Dermis blood vessel endothelial cell (primary cell): ENCODE results near the gene ASPSCR1. TPM values are rescaled to one million over a fixed set of nuclear protein-coding genes. Genes with fewer than 3 reads are reported as not detected.
A peak's percentile ranks its signal among the peaks of the same experiment; 100 is the strongest.
"Not testable (repeated sequence)": the region's sequence is repeated elsewhere in the genome, so short reads cannot be mapped to it uniquely, and the experiment has no call there.

Experiments used
- DNase-seq: peaks from one replicate; pipeline ENCODE4 v3.0.0; 2010
- total RNA-seq: library from RNA; depleted of rRNA; stranded (reverse); fragments of >200 nt; gene quantifications from 2 replicates; pipeline ENCODE4 v1.2.3, GENCODE V29; 2014

ASPSCR1 gene
- total RNA-seq, 1 donor from 2014 or later, result 20.1 TPM

DNA sequence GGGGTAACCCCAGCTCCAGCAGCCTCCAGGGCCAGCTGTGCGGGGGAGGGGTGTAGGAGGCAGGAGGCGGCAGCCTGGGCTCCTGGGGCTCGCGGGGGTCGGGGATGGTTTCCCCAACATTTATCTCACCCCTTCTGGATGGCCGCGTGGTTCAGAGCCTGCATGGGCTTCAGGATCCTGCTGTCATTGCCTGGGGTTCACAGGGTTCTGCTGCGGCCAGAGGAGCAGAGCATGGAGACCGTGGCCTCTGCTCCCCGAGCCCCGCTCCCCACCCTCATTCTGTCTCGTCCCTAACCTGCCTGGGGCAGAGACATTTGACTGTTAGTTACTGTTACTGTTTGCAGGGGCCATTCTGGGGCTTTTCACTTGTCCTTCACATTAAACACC, 35.3 kb upstream of the ASPSCR1 start:
- DNase-seq, result no peak

DNA sequence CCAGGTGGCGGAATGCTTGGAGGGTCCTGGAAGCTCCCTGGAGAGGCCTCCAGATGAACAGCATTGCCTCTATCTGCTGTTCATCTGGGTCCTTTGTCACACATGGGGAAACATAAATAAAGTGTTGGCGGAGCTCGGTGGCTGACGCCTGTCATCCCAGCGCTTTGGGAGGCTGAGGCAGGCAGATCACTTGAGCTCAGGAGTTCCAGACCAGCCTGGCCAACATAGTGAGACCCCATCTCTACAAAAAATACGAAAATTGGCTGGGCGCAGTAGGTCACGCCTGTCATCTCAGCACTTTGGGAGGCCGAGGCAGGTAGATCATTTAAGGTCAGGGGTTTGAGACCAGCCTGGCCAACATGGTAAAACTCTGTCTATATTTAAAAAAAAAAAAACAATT, 32.6 kb upstream of the ASPSCR1 start:
- no peak for DNase-seq

DNA sequence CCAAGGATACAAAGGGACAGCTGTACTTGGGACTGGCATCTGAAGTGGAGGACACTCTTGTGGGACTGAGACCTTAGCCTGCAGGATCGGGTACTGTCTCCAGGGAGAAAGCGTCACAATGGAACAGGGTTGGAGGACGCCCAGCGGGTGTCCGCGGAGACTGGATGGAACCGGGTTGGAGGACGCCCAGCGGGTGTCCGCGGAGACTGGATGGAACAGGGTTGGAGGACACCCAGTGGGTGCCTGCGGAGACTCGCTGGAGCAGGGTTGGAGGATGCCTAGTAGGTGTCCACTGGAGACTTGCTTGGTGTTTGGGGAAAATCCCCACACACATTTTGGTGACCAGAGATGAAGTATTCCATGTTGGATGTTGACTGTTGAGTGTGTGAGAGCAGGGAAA, 30.2 kb upstream of the ASPSCR1 start, which contains the start of gene MYADML2:
TSS of gene MYADML2 (minus strand) at position 45 of the 400 bp plus-strand sequence. CDS start 5,492 bp downstream, outside the sequence.
- DNase-seq, result no peak

DNA sequence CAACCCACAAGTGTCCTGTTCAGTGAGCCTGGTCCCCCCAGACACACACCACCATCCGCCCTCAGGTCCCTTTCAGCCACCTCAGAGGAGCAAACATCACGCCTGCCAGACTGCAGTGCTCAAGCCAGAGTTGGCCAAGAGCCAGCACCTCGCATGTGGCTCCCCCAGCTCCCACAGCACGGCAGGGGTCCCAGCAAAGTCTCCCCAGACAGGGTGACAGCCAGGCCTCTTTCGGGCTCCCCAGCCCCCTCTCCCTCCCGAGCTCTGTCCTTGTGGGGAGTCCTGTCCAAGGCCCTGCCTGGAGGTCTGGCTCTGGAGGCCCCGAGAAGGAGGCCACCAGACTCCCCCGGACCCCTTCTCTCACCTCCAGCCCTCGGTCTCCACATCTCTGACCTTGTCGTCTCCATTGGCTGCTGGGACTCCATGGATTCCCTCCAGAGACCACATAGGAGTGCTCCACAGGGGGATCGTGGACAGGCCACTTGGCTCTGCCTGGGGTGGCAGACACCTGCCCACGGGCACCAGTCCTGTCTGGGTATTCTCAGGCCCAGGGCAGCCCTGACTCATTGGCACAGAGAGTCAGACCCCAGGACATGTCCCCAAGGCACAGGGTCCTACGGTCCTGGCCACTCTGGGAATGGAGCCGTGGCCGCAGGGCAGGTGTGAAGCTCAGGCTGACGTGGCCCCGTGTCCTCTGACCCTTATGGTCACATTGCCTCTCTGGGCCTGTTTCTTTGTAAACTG, 28.6 kb upstream of the ASPSCR1 start:
- DNase-seq, result no peak

DNA sequence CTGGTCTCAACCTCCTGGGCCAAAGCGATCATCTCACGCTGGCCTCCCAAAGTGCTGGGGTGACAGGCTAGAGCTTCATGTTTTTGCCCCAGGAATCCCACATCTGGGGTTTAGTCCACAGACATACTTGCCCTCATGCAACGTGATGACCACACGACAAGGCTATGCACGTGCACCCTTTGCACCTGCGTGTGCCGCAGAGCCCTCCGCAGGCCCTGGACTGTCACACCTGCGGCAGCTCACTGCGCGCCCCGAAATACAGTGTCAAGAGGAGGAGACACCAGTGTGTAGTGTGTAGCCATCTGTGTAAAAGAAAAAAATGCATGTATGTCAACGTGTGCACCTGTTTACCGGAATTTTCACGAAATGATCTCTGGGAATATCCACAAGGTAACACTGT, 26.9 kb upstream of the ASPSCR1 start:
- DNase-seq, result no peak

DNA sequence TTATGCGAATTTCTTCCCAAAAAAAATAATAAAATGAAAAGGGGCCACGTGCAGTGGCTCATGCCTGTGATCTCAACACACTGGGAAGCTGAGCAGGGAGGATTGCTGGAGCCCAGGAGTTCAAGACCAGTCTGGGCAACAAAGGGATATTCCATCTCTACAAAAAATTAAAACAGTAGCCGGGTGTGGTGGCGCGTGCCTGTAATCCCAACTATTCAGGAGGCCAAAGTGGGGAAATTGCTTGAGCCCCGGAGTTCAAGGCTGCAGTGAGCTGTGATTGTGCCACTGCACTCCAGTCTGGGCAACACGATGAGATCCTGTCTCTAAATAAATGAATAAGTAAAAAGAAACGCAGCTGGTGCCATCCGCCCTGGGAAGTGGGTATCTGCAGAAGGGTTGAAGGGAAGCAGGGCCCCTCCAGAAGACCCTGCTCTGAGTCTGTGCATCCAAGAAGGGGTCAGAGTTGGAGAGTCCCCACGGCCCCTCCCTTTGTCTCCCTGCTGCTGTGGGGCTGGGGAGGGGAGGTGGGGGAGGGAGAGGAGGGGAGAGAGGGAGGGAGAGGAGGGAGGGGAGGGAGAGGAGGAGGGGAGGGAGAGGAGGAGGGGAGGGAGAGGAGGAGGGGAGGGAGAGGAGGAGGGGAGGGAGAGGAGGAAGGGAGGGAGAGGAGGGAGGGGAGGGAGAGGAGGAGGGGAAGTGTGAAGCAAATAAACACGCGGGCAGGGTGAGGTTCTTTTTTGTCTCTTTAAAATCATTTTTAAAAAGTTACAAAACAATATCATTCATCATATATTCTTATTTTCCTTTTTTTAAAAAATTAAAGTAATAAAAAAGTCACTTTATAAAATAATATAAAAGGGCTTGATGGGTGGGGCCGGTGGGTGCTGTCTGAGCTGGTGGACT, 25.4 kb upstream of the ASPSCR1 start:
- DNase-seq, result no peak

DNA sequence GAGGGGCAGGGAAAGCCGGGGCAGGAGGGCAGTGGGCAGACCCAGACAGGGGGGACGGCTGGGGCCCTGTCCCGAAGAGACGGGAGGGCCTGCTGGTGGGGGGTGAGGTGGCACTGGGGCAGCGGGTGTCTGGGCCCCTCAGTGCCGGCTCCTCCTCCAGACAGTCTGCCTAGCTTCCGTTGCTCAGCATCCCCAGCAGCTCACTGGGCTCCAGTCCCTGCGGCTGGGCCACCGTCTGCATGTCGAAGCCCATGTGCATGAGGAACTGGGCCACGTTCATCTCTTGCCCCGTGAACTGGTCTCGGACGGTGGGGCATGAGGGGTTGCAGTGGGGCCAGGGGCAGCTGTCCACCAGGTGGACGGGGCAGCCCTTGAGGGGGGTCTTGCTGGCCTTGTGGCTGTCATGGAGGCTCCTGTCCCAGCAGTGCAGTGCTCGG, 24.6 kb upstream of the ASPSCR1 start:
- no peak for DNase-seq

DNA sequence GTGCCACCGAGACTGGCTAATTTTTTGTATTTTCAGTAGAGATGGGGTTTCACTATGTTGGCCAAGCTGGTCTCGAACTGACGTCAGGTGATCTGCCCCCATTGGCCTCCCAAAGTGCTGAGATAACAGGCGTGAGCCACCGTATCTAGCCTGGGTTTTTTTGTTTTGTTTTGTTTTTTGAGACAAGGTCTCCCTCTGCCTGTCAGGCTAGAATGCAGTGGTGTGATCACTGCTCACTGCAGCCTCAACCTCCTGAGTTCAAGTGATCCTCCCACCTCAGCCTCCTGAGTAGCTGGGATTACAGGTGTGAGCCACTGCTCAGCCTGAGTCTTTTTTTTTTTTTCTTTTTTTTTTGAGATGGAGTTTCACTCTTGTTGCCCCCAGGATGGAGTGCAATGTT, 24.0 kb upstream of the ASPSCR1 start:
- not testable (repeated sequence) for DNase-seq

DNA sequence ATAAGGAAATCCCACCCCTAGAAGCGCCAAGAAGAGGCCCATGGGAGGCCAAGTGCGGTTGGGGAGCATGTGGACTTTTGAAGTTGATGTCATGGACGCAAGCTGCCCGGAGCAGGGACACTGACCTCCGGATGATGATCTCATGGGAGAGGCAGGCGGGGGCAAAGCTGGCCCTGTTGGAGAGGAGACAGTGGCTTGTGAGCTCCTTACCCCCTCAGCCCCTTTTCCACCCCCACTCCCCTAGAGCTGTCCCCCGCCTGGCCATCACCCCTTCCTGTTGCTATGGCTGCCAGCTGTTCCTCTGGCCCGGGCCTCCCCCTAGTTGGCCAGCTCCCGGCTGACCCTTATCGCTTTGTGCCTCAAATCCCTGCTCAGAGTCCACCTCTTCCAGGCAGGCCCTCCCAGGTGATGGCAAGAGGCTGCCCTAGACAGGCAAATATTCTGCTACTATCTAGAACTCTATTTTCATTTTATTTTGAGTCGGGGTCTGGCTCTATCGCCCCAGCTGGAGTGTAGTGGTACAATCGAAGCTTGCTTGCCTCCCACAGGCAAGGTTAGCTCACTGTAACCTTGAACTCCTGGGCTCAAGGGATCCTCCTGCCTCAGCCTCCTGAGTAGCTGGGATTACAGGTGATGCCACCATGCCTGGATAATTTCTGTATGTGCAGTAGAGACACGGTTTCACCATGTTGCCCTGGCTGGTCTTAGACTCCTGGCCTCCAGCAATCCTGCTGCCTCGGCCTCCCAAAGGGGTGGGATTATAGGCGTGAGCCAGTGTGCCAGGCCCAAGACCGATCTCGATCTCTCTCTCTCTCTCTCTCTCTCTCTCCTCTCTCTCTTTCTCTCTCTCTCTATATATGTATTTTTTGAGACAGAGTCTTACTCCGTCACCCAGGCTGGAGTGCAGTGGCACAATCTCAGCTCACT, 23.0 kb upstream of the ASPSCR1 start:
- no peak for DNase-seq

DNA sequence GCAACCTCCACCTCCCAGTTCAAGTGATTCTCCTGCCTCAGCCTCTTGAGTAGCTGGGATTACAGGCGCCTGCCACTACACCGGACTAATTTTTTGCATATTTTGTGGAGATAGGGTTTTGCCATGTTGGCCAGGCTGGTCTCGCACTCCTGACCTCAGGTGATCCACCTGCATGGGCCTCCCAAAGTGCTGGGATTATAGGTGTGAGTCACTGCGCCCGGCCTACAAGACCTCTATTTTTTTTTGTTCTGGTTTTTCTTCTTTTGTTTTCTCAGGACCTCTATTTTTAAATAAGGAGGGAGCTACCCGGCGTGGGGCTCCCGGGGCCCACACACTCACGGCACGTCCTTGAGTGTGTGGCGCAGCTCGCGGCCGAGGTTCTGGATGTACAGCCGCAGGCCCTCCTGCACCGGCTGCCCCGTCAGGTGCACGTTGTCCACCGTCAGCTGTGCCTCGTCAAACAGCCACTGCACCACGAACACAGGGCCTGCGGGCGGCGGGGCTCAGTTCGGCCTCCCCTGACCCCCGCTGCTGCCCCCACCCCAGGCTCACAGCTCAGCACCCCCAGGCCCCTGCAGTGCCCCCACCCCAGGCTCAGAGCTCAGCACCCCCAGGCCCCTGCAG, 22.3 kb upstream of the ASPSCR1 start:
- no peak for DNase-seq

DNA sequence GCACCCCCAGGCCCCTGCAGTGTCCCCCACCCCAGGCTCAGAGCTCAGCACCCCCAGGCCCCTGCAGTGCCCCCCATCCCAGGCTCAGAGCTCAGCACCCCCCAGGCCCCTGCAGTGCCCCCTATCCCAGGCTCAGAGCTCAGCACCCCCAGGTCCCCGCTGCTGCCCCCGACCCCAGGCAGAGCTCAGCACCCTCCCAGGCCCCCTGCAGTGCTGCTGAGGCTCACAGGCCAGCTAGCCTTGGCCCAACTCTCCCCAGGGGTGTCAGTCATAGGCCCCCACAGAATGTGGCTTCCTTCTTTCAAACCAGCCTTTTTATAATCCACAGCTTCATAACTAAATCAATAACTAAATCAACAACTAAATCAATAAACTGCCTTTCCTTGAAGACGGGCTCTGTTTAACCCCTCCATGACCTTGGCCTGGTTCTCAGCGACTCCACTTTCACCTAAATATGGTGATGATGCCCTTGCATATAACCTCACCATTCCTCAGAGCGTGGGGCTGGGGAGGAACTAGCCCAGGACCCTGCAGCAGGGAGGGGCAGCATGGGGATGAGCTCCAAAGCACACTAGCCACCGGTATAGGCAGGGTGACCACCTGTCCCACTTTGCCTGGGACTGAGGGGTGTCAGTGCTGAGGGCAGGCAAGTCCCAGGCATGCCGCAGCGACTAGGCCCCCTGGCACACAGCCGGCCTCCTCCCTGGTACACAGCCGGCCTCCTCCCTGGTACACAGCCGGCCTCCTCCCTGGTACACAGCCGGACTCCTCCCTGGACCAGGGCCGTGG, 21.5 kb upstream of the ASPSCR1 start:
- DNase-seq, result no peak

DNA sequence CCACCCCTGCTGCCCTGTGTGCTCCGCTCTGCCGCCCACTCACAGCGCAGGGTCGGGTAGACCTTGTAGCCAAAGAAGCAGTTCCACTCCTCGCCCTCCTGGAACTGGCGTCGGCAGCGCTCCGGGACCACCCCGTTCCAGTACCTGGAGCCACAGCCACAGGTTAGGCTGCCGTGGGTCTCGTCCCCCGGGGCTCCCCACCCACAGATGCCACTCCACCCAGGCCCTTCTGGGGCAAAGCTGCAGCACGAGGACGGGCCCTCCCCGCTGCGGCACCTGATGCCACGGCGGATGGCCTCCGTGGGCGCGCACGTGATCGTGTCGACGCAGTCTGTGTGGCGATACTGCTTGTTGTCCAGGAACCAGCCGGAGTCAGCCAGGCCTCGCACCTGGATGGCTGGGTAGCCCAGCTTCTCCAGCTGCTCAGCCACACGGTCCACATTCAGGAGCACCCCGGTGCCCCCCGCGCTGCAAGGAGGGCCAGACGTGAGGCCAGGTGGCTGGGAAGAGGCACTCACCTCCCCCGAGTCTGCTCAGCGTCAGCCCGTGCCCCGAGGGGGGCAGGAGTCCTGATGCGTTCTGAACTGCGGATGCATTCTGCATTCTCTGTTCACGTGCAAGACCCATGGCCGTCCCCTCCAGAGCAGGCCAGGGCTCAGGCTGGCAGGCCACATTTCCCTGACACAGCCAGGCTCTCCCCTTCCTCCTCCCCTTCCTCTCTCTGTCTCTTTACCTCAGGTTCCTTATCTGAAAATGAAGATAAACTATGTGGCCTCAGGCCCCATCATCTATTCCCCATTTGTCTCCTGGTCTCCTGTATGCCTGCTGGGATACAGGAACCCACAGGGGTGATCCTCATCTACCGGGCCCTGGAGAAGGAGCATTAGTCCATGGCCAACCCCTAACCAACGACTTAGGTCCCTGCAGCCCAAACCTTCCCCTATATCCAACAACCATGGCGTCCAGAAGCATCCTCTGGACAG, 20.5 kb upstream of the ASPSCR1 start:
- no peak for DNase-seq

DNA sequence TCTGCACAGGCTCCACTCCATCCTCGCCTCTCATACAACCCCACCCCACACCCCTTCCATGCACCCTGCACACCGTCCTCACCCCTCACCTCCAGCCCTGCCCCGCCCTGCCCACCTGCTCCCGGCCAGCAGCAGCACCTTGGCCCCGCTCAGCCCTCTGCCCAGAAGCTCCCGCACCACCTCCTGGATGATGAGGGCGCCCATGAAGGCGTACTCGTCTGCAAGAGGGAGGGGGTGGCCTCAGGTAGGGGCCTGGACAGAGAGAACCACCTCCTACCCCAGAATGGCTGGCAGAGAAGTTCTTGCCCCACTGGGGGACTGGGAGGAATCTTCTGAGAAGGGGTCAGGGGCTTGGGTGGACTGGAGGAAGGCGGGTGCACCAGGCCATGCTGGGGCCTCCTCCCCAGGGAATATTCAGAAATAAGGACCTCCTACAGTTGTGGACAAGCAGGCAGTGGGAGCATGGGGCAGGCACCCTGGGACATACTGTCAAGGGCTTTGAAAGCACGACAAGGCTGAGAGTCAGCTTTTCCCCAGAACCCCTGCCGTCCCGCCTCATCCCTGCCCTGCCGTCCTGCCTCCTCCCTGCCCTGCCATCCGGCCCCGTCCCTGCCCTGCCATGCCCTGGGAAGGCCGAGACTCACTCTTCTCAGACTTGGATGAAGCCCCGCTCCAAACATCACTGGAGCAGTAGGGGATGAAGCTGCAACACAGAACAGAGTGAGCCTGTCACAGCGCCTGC, 19.6 kb upstream of the ASPSCR1 start:
- DNase-seq, result no peak

DNA sequence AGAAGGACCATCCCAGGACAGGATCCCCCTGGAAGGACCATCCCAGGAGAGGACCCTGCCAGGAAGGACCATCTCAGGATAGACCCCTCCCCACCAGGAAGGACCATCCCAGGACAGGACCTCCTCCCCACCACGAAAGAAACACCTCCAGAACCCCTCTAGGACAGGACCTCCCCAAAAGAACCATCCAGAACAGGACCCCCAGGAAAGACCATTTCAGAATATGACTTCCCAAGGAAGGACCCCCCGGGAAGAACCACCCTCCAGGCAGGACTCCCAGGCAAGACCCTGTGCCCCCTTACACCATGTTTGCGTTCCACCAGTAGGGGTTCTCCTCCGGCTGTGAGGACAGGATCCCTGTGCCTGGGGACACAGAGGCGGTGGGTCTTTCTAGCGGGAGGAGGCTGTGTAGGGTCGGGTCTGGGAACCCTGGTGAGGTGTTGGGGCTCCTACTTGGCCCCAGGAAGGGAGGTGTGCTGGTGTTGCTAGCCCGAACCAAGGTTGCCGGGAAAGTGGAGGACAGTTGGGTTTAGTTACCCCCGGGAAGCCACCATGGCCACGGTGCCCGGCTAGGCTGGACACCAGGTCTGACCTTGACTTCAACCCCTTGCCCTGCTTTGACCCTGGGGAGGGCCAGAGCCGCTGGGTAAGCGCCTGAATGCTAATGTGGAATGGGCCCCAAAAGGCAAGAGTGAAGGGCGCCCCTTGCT, 18.6 kb upstream of the ASPSCR1 start:
- DNase-seq, result no peak

DNA sequence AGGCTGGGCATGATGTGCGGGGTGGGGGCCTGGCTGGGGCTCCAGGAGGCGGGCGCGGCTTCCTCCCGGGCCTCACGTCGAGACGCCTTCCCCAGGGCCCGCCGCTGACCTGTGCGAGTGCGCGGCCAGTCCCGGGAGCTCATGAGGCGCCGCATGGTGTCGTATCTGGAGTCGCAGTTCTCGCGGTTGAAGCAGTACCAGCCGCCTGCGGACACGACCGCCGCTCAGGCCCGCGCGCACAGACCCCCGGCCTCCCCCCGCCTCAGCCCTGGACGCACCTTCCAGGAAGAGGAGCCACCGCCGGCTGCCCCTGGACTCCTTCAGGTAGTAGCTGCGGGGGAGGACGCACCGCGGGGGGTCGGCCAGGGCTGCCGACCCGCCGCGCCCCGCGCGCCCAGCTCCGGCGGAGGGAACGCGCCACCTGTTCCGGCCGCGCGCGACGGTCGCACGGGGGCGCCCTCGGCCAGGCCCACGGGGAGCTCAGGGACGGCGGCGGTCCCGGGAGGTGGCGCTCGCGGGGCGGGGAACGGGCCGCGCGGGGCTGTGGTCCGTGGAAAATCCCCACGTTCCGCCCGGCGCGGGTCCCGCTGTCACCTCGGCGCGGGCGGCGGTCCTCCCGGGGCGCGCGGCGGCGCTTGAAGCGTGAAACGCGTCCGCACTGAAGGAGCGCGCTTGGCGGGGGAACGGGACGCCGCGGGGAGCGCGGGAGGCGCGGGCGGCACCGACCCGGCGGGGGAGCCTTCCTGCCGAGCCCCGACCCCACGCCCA, 17.9 kb upstream of the ASPSCR1 start:
- peak; percentile 71 for DNase-seq

DNA sequence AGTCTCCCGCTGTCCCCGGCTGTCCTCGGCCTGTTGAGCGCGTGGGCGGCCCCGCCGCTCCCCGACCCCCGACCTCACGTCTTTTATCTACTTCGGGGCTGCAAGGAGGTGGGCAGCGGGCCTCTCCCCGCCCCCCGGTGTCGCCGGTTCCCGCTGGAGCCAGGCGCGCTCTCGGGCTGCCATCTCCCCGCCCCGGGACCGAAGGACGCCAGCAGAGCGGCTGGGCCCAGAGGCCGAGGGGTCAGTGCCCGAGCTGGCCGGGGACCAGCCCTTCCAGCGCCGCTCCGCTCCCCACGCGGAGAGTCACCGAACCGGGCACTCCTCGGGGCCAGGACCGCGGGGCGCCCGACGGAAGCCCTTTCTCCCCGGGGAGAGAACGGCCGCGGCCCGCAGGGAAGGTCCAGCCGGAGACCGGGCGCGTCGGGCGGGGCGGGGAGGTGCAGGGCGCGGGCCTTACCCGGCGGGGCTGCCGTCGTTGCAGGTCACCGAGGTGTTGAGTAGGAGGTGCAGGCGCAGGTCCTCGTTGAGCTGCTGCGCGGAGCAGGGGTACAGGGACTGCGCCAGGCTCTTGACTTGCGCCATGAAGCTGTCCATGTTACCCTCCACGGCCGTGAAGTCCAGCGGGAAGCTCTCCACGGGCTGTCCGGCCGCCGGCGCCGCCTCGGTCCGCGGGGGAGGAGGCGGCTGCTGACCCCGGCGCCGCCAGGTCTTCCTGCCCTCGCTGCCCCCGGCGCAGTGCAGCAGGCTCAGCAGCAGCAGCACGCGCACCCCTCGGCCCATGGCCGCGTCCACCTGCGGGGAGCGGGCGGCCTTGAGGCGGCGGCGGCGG, 17.1 kb upstream of the ASPSCR1 start:
- DNase-seq, result no peak

DNA sequence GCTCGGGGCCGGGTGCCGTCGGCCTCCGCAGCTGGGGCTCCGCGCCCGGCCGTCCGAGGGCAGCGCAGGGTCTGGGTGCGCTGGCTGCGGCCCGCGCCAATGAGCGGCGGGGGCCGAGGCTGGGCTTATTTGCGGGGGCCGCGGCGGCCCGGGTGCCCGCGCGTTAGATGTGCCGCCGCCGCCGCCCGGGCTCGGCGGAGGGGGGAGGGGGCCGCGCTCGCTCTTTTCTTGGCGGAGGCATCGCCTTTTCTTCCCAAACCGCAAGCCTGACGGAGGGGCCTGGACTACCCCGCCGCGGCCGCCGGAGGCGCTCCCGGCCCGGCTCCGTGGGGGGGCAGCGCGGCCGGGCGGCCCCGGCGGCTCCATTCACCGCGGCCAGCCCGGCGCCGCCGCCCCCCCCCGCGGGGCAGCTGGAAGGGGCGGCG, 16.3 kb upstream of the ASPSCR1 start, which contains the start of gene NOTUM:
TSS of gene NOTUM (minus strand) at position 101 of the 425 bp plus-strand sequence. CDS start 278 bp downstream, outside the sequence.
- peak; percentile 34 for DNase-seq
